BE2C (cell line): ENCODE data around the gene NPSR1.
"Not testable (repeated sequence)": the region's sequence is repeated elsewhere in the genome, so short reads cannot be mapped to it uniquely, and the experiment has no call there.

ENCODE experiments used
- DNase-seq: peaks from one replicate; pipeline ENCODE4 v3.0.0-alpha.2; 2020
- H3K27me3 ChIP-seq: fragments of 250-450 bp; sonication (Bioruptor Pico); 2 replicates; pipeline ENCODE4 v1.5.1; 2020; ENCODE audit warnings: mild to moderate bottlenecking
- H3K36me3 ChIP-seq: fragments of 250-450 bp; sonication (Bioruptor Pico); 2 replicates; pipeline ENCODE4 v1.5.1; 2020; ENCODE audit warnings: mild to moderate bottlenecking
- H3K4me1 ChIP-seq: fragments of 250-450 bp; sonication (Bioruptor Pico); 2 replicates; pipeline ENCODE4 v1.5.1; 2020
- H3K4me3 ChIP-seq: 2 replicates; pipeline ENCODE4 v1.5.1; 2011; ENCODE audit warnings: low read depth, low read length
- H3K9me3 ChIP-seq: fragments of 250-450 bp; sonication (Bioruptor Pico); 2 replicates; pipeline ENCODE4 v1.5.1; 2020
- CTCF ChIP-seq: IDR thresholded peaks from 2 replicates; pipeline ENCODE4 v1.5.1; 2012; ENCODE audit warnings: mild to moderate bottlenecking, low read depth, low read length

Gene NPSR1

DNA sequence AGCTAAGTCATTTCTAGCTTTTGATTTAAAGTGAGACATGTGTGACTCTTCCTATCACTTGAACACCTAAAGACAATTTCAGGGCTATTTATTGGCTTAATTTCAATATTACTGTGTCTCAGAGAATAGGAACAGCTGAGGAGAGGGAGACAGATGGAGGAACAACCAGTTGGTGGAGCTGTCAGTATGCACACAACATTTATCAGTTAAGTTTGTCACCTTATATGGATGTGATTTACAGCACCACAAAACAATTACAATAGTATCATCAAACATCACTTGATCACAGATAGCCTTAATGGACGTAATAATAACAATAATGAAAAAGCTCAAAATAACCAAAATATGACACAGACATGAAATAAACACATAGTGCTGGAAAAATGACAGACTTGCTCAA is 129.6 kb downstream of the NPSR1 start:
- Histone ChIP-seq H3K9me3 (no peaks in the 10 kb centered on the region), H3K4me3 (no peak overlapping the region), H3K4me1 (no peaks in the 10 kb centered on the region), H3K36me3 (no peaks in the 10 kb centered on the region), H3K27me3 (no peaks in the 10 kb centered on the region)
- no peak for TF ChIP-seq CTCF
- no peak for DNase-seq

DNA sequence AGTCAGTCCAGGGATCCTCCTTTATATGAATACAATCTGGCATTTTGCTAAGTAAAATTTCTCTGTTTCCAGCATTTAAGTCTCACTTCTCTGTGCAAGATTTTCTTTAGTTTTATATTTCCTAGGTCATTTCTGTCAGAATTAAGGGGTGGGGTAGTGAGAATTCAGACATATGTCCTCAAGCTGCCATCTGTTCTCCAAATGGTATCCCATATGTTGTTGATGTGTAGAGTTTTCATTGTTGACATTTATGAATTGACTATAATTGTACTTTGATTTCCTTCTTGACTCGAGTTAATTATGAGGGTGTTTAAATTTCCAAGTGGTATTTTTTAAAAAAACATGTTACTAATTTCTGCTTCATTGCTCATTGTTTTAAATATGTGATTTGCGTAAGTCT is 148.8 kb downstream of the NPSR1 start:
- H3K4me3 ChIP-seq, result no peak overlapping the region
- no peaks in the 10 kb centered on the region for H3K9me3 ChIP-seq
- no peak for TF ChIP-seq CTCF
- H3K36me3 ChIP-seq, result no peaks in the 10 kb centered on the region
- H3K27me3 ChIP-seq, result peaks cover 10% of the 10 kb centered on the region
- no peaks in the 10 kb centered on the region for H3K4me1 ChIP-seq
- no peak for DNase-seq

GRCh38 chr7:34807548-34808340 is 149.7 kb downstream of the NPSR1 start:
- Histone ChIP-seq H3K27me3 (peaks cover 10% of the 10 kb centered on the region), H3K9me3 (no peaks in the 10 kb centered on the region), H3K4me3 (no peak overlapping the region), H3K36me3 (no peaks in the 10 kb centered on the region), H3K4me1 (no peaks in the 10 kb centered on the region)
- DNase-seq, result no peak
- TF ChIP-seq CTCF, result no peak

DNA sequence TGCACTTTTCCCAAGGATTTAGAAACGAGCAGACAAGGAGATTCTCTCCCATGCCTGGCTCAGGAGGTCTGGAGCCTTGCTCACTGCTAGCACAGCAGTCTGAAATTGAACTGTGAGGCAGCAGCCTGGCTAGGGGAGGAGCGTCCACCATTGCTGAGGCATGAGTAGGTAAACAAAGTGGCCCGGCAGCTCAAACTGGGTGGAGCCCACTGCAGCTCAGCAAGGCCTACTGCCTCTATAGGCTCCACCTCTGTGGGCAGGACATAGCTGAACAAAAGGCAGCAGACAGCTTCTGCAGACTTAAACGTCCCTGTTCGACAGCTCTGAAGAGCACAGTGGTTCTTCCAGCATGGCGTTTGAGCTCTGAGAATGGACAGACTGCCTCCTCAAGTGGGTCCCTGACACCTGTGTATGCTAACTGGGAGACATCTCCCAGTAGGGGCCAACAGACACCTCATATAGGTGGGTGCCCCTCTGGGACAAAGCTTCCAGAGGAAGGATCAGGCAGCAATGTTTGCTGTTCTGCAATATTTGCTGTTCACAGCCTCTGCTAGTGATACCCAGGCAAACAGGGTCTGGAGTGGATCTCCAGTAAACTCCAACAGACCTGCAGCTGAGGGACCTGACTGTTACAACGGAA is 156.3 kb downstream of the NPSR1 start:
- not testable (repeated sequence) for H3K27me3 ChIP-seq, H3K4me3 ChIP-seq, H3K9me3 ChIP-seq, H3K36me3 ChIP-seq, H3K4me1 ChIP-seq, DNase-seq

GRCh38 chr7:34821932-34822558 is 164.0 kb downstream of the NPSR1 start:
- DNase-seq, result no peak
- Histone ChIP-seq H3K4me3 (no peak overlapping the region), H3K27me3 (no peaks in the 10 kb centered on the region), H3K9me3 (no peaks in the 10 kb centered on the region), H3K4me1 (no peaks in the 10 kb centered on the region), H3K36me3 (no peaks in the 10 kb centered on the region)
- no peak for TF ChIP-seq CTCF

- no peaks in the 10 kb centered on the region for H3K36me3 ChIP-seq
- DNase-seq, result peak; percentile 63
- no peaks in the 10 kb centered on the region for H3K9me3 ChIP-seq
- peak; percentile 94 for TF ChIP-seq CTCF
- no peak overlapping the region for H3K4me3 ChIP-seq
- no peaks in the 10 kb centered on the region for H3K4me1 ChIP-seq
- H3K27me3 ChIP-seq, result no peaks in the 10 kb centered on the region
Measured at GRCh38 chr7:34823650-34824258, 165.7 kb downstream of the NPSR1 start.
